AG10803 (cell line): Measurements from ENCODE around the gene PMM1.

ENCODE experiments used
- DNase-seq: peaks from one replicate; pipeline ENCODE4 v3.0.0; 2010; ENCODE audit warnings: low read depth
- H3K4me3 ChIP-seq: 2 replicates; pipeline ENCODE4 v1.5.1; 2011; ENCODE audit warnings: mild to moderate bottlenecking, low read length, control low read depth
- CTCF ChIP-seq: conservative IDR thresholded peaks from 2 replicates; pipeline ENCODE4 v1.5.1; 2011; ENCODE audit warnings: mild to moderate bottlenecking, low read length, control low read depth, inconsistent platforms

Gene PMM1

GRCh38 chr22:41608386-41608785 lies 18.7 kb upstream of the PMM1 start:
- TF ChIP-seq CTCF: no peak
- H3K4me3 ChIP-seq: no peak overlapping the region
- no peak for DNase-seq

- no peak for DNase-seq
- no peak overlapping the region for H3K4me3 ChIP-seq
- no peak for TF ChIP-seq CTCF
Measured at GRCh38 chr22:41603873-41604332, 14.3 kb upstream of the PMM1 start.

- TF ChIP-seq CTCF: no peak
- no peak overlapping the region for H3K4me3 ChIP-seq
Measured at GRCh38 chr22:41600976-41601375, 11.3 kb upstream of the PMM1 start.

GRCh38 chr22:41598891-41599635 lies 9.4 kb upstream of the PMM1 start:
- TF ChIP-seq CTCF: no peak
- H3K4me3 ChIP-seq: no peak overlapping the region
- no peak for DNase-seq

More at GRCh38 chr22:41600976-41601375, 11.3 kb upstream of the PMM1 start:
- DNase-seq: no peak

- peak; percentile 74 for DNase-seq
- H3K4me3 ChIP-seq: no peak overlapping the region
- TF ChIP-seq CTCF: peak; percentile 22
Measured at GRCh38 chr22:41598081-41598480, 8.4 kb upstream of the PMM1 start.

DNA sequence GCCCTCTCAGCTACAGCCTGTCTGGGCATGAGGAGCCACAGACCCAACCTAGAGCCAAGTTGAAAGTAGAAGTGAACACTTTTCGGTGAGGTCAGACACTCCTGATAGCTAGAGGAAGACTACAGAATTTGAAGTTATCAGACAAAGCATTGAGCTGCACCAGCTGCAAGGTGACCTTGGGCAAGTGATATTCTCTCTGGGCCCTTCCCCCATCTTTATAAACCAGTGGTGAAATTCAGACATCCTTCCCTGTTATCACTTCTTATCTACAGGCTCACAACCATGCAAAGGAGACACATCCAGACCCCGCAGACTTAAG lies 8.0 kb upstream of the PMM1 start:
- no peak for TF ChIP-seq CTCF
- no peak overlapping the region for H3K4me3 ChIP-seq
- DNase-seq: no peak
